MG63 (cell line): ENCODE data around the gene NDUFB7. TPM values are rescaled to one million over a fixed set of nuclear protein-coding genes. Genes with fewer than 3 reads are reported as not detected.
"Not testable (repeated sequence)": the region's sequence is repeated elsewhere in the genome, so short reads cannot be mapped to it uniquely, and the experiment has no call there.

ENCODE experiments used
- DNase-seq: peaks from one replicate; pipeline ENCODE4 v3.0.0-alpha.2; 2020
- H3K27me3 ChIP-seq: fragments of 250-450 bp; sonication (Bioruptor Pico); 2 replicates; pipeline ENCODE4 v1.5.1; 2020; ENCODE audit warnings: mild to moderate bottlenecking, moderate library complexity
- H3K36me3 ChIP-seq: fragments of 250-450 bp; sonication (Bioruptor Pico); 2 replicates; pipeline ENCODE4 v1.5.1; 2020; ENCODE audit warnings: mild to moderate bottlenecking, moderate library complexity
- H3K4me3 ChIP-seq: fragments of 250-450 bp; sonication (Bioruptor Pico); 2 replicates; pipeline ENCODE4 v1.5.1; 2020; ENCODE audit warnings: mild to moderate bottlenecking, moderate library complexity
- H3K9me3 ChIP-seq: fragments of 250-450 bp; sonication (Bioruptor Pico); 2 replicates; pipeline ENCODE4 v1.5.1; 2020; ENCODE audit warnings: mild to moderate bottlenecking, moderate library complexity
- total RNA-seq: library from RNA; depleted of rRNA; stranded (reverse); fragments of >200 nt; shearing (Covaris generic); gene quantifications from 2 replicates; pipeline ENCODE4 v1.2.3, GENCODE V29; 2014; ENCODE audit warnings: low replicate concordance; rRNA removed

NDUFB7 gene
- total RNA-seq: 487 and 678 TPM in 2 replicates

GRCh38 chr19:14571695-14572490, at the start of gene NDUFB7:
Gene NDUFB7, minus strand, starts transcription at chr19:14572066. Its CDS starts 66 bp downstream, at chr19:14572000.
- Histone ChIP-seq H3K36me3 (peaks cover 13% of the 10 kb centered on the region), H3K4me3 (peak within 1 kb of the TSS; percentile 85), H3K9me3 (no peaks in the 10 kb centered on the region), H3K27me3 (no peaks in the 10 kb centered on the region)
- DNase-seq: peak; percentile 97

GRCh38 chr19:14619404-14619803, 47.5 kb upstream of the NDUFB7 start:
- no peak for DNase-seq
- no peaks in the 10 kb centered on the region for H3K36me3 ChIP-seq
- no peak overlapping the region for H3K4me3 ChIP-seq
- peaks cover 8% of the 10 kb centered on the region for H3K9me3 ChIP-seq
- H3K27me3 ChIP-seq: no peaks in the 10 kb centered on the region

- no peak overlapping the region for H3K4me3 ChIP-seq
- peaks cover 8% of the 10 kb centered on the region for H3K9me3 ChIP-seq
- DNase-seq: no peak
- no peaks in the 10 kb centered on the region for H3K36me3 ChIP-seq
- no peaks in the 10 kb centered on the region for H3K27me3 ChIP-seq
Measured at GRCh38 chr19:14616407-14616806, 44.5 kb upstream of the NDUFB7 start.

- Histone ChIP-seq H3K36me3 (no peaks in the 10 kb centered on the region), H3K4me3 (no peak overlapping the region), H3K27me3 (no peaks in the 10 kb centered on the region), H3K9me3 (peaks cover 8% of the 10 kb centered on the region)
- DNase-seq: no peak
Measured at GRCh38 chr19:14615623-14616022, 43.8 kb upstream of the NDUFB7 start.

GRCh38 chr19:14614099-14614412, 42.2 kb upstream of the NDUFB7 start:
- no peaks in the 10 kb centered on the region for H3K36me3 ChIP-seq
- DNase-seq: no peak
- H3K4me3 ChIP-seq: no peak overlapping the region
- no peaks in the 10 kb centered on the region; the same call in 1 of the 2 replicates for H3K9me3 ChIP-seq
- H3K27me3 ChIP-seq: no peaks in the 10 kb centered on the region

GRCh38 chr19:14613399-14614098, 41.7 kb upstream of the NDUFB7 start:
- not testable (repeated sequence) for DNase-seq, H3K4me3 ChIP-seq, H3K36me3 ChIP-seq, H3K9me3 ChIP-seq, H3K27me3 ChIP-seq

- H3K27me3 ChIP-seq: no peaks in the 10 kb centered on the region
- H3K36me3 ChIP-seq: no peaks in the 10 kb centered on the region
- H3K4me3 ChIP-seq: no peak overlapping the region
- no peak for DNase-seq
- no peaks in the 10 kb centered on the region for H3K9me3 ChIP-seq
Measured at GRCh38 chr19:14612657-14613056, 40.8 kb upstream of the NDUFB7 start.

GRCh38 chr19:14612242-14612641, 40.4 kb upstream of the NDUFB7 start:
- DNase-seq, H3K4me3 ChIP-seq: not testable (repeated sequence)

GRCh38 chr19:14611051-14611450, 39.2 kb upstream of the NDUFB7 start:
- DNase-seq: no peak
- H3K27me3 ChIP-seq: no peaks in the 10 kb centered on the region
- H3K4me3 ChIP-seq: no peak overlapping the region
- no peaks in the 10 kb centered on the region for H3K9me3 ChIP-seq
- no peaks in the 10 kb centered on the region for H3K36me3 ChIP-seq

More at GRCh38 chr19:14612242-14612641, 40.4 kb upstream of the NDUFB7 start:
- not testable (repeated sequence) for H3K27me3 ChIP-seq, H3K36me3 ChIP-seq, H3K9me3 ChIP-seq

GRCh38 chr19:14606627-14607026, 34.8 kb upstream of the NDUFB7 start:
- no peak for DNase-seq
- H3K4me3 ChIP-seq: no peak overlapping the region
- no peaks in the 10 kb centered on the region for H3K9me3 ChIP-seq
- H3K27me3 ChIP-seq: no peaks in the 10 kb centered on the region
- H3K36me3 ChIP-seq: no peaks in the 10 kb centered on the region

GRCh38 chr19:14603990-14604387, 32.1 kb upstream of the NDUFB7 start:
- H3K27me3 ChIP-seq: no peaks in the 10 kb centered on the region
- DNase-seq: no peak
- no peak overlapping the region for H3K4me3 ChIP-seq
- no peaks in the 10 kb centered on the region for H3K36me3 ChIP-seq
- H3K9me3 ChIP-seq: no peaks in the 10 kb centered on the region

- Histone ChIP-seq H3K27me3 (no peaks in the 10 kb centered on the region), H3K4me3 (no peak overlapping the region), H3K36me3 (no peaks in the 10 kb centered on the region), H3K9me3 (no peaks in the 10 kb centered on the region)
- DNase-seq: no peak
Measured at GRCh38 chr19:14599548-14600147, 27.8 kb upstream of the NDUFB7 start.

GRCh38 chr19:14595558-14595957, 23.7 kb upstream of the NDUFB7 start:
- DNase-seq: no peak
- Histone ChIP-seq H3K9me3 (no peaks in the 10 kb centered on the region), H3K4me3 (no peak overlapping the region), H3K27me3 (no peaks in the 10 kb centered on the region), H3K36me3 (no peaks in the 10 kb centered on the region)

GRCh38 chr19:14589433-14589832, 17.6 kb upstream of the NDUFB7 start:
- not testable (repeated sequence) for H3K36me3 ChIP-seq, H3K27me3 ChIP-seq, H3K9me3 ChIP-seq, H3K4me3 ChIP-seq, DNase-seq

- DNase-seq: peak; percentile 35
- not testable (repeated sequence) for H3K27me3 ChIP-seq, H3K4me3 ChIP-seq, H3K9me3 ChIP-seq, H3K36me3 ChIP-seq
Measured at GRCh38 chr19:14585187-14585586, 13.3 kb upstream of the NDUFB7 start.

- not testable (repeated sequence) for H3K4me3 ChIP-seq, H3K9me3 ChIP-seq, DNase-seq, H3K27me3 ChIP-seq, H3K36me3 ChIP-seq
Measured at GRCh38 chr19:14584372-14584771, 12.5 kb upstream of the NDUFB7 start.

GRCh38 chr19:14582894-14583340, 11.1 kb upstream of the NDUFB7 start, which contains the start of gene CLEC17A:
Gene CLEC17A, plus strand, starts transcription at chr19:14583084. Its CDS starts 77 bp downstream, at chr19:14583161.
- no peaks in the 10 kb centered on the region for H3K36me3 ChIP-seq
- no peak for DNase-seq
- H3K9me3 ChIP-seq: no peaks in the 10 kb centered on the region
- H3K27me3 ChIP-seq: no peaks in the 10 kb centered on the region
- no peak within 1 kb of the TSS for H3K4me3 ChIP-seq
